GM12878 (cell line): ENCODE measurements around the gene PHF21B. TPM values are rescaled to one million over a fixed set of nuclear protein-coding genes. Genes with fewer than 3 reads are reported as not detected.

Experiments
- ATAC-seq: fragments of 200-7000 bp; cut with Tn5 transposase; 3 replicates; pipeline ENCODE4 v1.9.1; 2020; ENCODE audit warnings: mild to moderate bottlenecking, moderate library complexity
- BruUV-seq: library from RNA; stranded (reverse); fragments of 400-500 nt; replicated peaks from 2 replicates; lab custom pipeline; 2021; lab: Mats Ljungman, UMichigan
- CTCF ChIA-PET: fragments of 300-600 bp; sonication (Branson Sonifier 250); formaldehyde crosslinking; extraction: SDS; loops from one replicate; lab custom pipeline; 2021; ENCODE audit warnings: inconsistent platforms; lab: Yijun Ruan, JAX
- POLR2A ChIA-PET: fragments of 350-600 bp; formaldehyde crosslinking; extraction: SDS; loops from one replicate; lab custom pipeline; 2021; ENCODE audit warnings: inconsistent platforms; lab: Charles Lee
- RAD21 ChIA-PET: fragments of 300-600 bp; sonication (Branson Sonifier 250); formaldehyde crosslinking; loops from one replicate; lab custom pipeline; 2023; ENCODE audit warnings: antibody characterized with exemption; ENCODE audit not compliant: unreplicated experiment; lab: Charles Lee
- SMC1A ChIA-PET: fragments of 300-600 bp; sonication (Branson Sonifier 250); formaldehyde crosslinking; loops from one replicate; lab custom pipeline; 2023; ENCODE audit not compliant: unreplicated experiment, uncharacterized antibody; lab: Charles Lee
- DNase-seq: peaks from one replicate; pipeline ENCODE4 v3.0.0-alpha.2; 2011; ENCODE audit warnings: low read depth, low spot score
- FAIRE-seq: peaks from 3 replicates; lab custom pipeline; 2011; peaks lifted over from hg19 to GRCh38; lab: Jason Lieb, UNC
- H2AFZ ChIP-seq: 2 replicates; pipeline ENCODE4 v1.6.0; 2011; ENCODE audit warnings: low read depth, low read length, control low read depth; ENCODE audit not compliant: control insufficient read depth
- H3K27ac ChIP-seq: 2 replicates; pipeline ENCODE4 v1.5.1; 2011; ENCODE audit warnings: control low read depth; ENCODE audit not compliant: control insufficient read depth, insufficient read depth
- H3K27me3 ChIP-seq, 2 experiments: replicated peaks in 1 of 2; 2 replicates each; pipeline versions ENCODE4 v1.6.0 to v1.6.1; 2011; ENCODE audit warnings: low read length in 1 of 2; ENCODE audit not compliant: control insufficient read depth in 2 of 2, insufficient read depth in 2 of 2
- H3K36me3 ChIP-seq, 2 experiments: 2 replicates each; pipeline ENCODE4 v1.5.1; 2011; ENCODE audit warnings: low read length in 1 of 2; ENCODE audit not compliant: control insufficient read depth in 2 of 2, insufficient read depth in 2 of 2
- H3K4me1 ChIP-seq: 2 replicates; pipeline ENCODE4 v1.6.1; 2011; ENCODE audit warnings: mild to moderate bottlenecking, low read length, moderate library complexity, mixed read lengths; ENCODE audit not compliant: control insufficient read depth, insufficient read depth
- H3K4me2 ChIP-seq: 2 replicates; pipeline ENCODE4 v1.6.0; 2011; ENCODE audit warnings: control low read depth; ENCODE audit not compliant: control insufficient read depth, insufficient read depth
- H3K4me3 ChIP-seq: fragments of 200-600 bp; sonication (generic); 2 replicates; pipeline ENCODE4 v1.5.1; 2016
- H3K79me2 ChIP-seq: 2 replicates; pipeline ENCODE4 v1.6.0; 2011; ENCODE audit warnings: low read length; ENCODE audit not compliant: control insufficient read depth, insufficient read depth
- H3K9ac ChIP-seq: 2 replicates; pipeline ENCODE4 v1.8.0; 2011; ENCODE audit warnings: low read length, control low read depth, mixed read lengths; ENCODE audit not compliant: control insufficient read depth, insufficient read depth
- H3K9me3 ChIP-seq: replicated peaks from 3 replicates; pipeline ENCODE4 v1.5.1; 2011; ENCODE audit warnings: mild to moderate bottlenecking, low read length; ENCODE audit not compliant: control insufficient read depth, insufficient read depth
- H4K20me1 ChIP-seq: 2 replicates; pipeline ENCODE4 v1.6.0; 2011; ENCODE audit not compliant: control insufficient read depth, insufficient read depth
- BCL3 ChIP-seq: IDR thresholded peaks from 2 replicates; pipeline ENCODE4 v1.6.1; 2011; ENCODE audit warnings: borderline replicate concordance, low read depth, mild to moderate bottlenecking, moderate library complexity, low read length; ENCODE audit not compliant: insufficient read depth, poor library complexity, severe bottlenecking
- CEBPB ChIP-seq, 2 experiments: fragments of 150-350 bp in 1 of 2; IDR thresholded peaks; 2 replicates each; pipeline ENCODE4 v1.6.1; 2012 to 2014; ENCODE audit warnings: low read depth in 2 of 2, low read length in 2 of 2, borderline replicate concordance in 1 of 2, inconsistent platforms in 1 of 2
- CREM ChIP-seq: IDR thresholded peaks from 2 replicates; pipeline ENCODE4 v1.6.1; 2014; ENCODE audit warnings: antibody characterized with exemption, low read depth
- GABPA ChIP-seq: IDR thresholded peaks from 2 replicates; pipeline ENCODE4 v1.6.1; 2014; ENCODE audit warnings: antibody characterized with exemption, low read depth, mild to moderate bottlenecking, inconsistent platforms
- GATAD2B ChIP-seq: fragments of 450-650 bp; conservative IDR thresholded peaks from 2 replicates; pipeline ENCODE4 v1.6.1; 2017; ENCODE audit warnings: low read depth, mild to moderate bottlenecking, moderate library complexity
- IKZF1 ChIP-seq: fragments of 450-650 bp; conservative IDR thresholded peaks from 2 replicates; pipeline ENCODE4 v1.6.1; 2017; ENCODE audit warnings: antibody characterized with exemption, mild to moderate bottlenecking
- KLF5 ChIP-seq: fragments of 450-650 bp; IDR thresholded peaks from 2 replicates; pipeline ENCODE4 v1.6.1; 2014; ENCODE audit warnings: mild to moderate bottlenecking; ENCODE audit not compliant: partially characterized antibody
- MYC ChIP-seq: IDR thresholded peaks from 2 replicates; pipeline ENCODE4 v1.6.1; 2011; ENCODE audit warnings: mild to moderate bottlenecking, low read length, moderate library complexity, inconsistent platforms; ENCODE audit not compliant: insufficient read depth, insufficient replicate concordance, insufficient read length, severe bottlenecking
- POLR2A ChIP-seq: IDR thresholded peaks from 2 replicates; pipeline ENCODE4 v1.6.1; 2011; ENCODE audit warnings: low read depth, mild to moderate bottlenecking, low read length
- RBBP5 ChIP-seq: fragments of 200-600 bp; sonication (generic); conservative IDR thresholded peaks from 2 replicates; pipeline ENCODE4 v1.6.1; 2016
- SIN3A ChIP-seq: IDR thresholded peaks from 2 replicates; pipeline ENCODE4 v1.6.1; 2012; ENCODE audit warnings: low read depth, low read length, improper control_type of control experiment
- SREBF1 ChIP-seq: IDR thresholded peaks from 2 replicates; pipeline ENCODE4 v1.6.1; 2012; ENCODE audit warnings: mild to moderate bottlenecking, low read length
- STAT1 ChIP-seq: fragments of 450-650 bp; conservative IDR thresholded peaks from 2 replicates; pipeline ENCODE4 v1.6.1; 2014; ENCODE audit warnings: antibody characterized with exemption, mild to moderate bottlenecking
- TAF1 ChIP-seq: IDR thresholded peaks from 2 replicates; pipeline ENCODE4 v1.6.1; 2011; ENCODE audit warnings: mild to moderate bottlenecking, low read depth, low read length, borderline replicate concordance
- TCF3 ChIP-seq: IDR thresholded peaks from 2 replicates; pipeline ENCODE4 v1.6.1; 2012; ENCODE audit warnings: low read depth, mild to moderate bottlenecking, low read length, borderline replicate concordance; ENCODE audit not compliant: insufficient read depth
- WRNIP1 ChIP-seq: IDR thresholded peaks from 2 replicates; pipeline ENCODE4 v1.6.1; 2011; ENCODE audit warnings: low read depth, low read length, improper control_type of control experiment, borderline replicate concordance
- ZBTB4 ChIP-seq: fragments of 450-650 bp; formaldehyde crosslinking; IDR thresholded peaks from 2 replicates; pipeline ENCODE4 v1.4.0; 2022; ENCODE audit warnings: mild to moderate bottlenecking, moderate library complexity
- ZZZ3 ChIP-seq: IDR thresholded peaks from 2 replicates; pipeline ENCODE4 v1.6.1; 2011; ENCODE audit warnings: low read depth; ENCODE audit not compliant: control insufficient read depth, insufficient read length
- WGBS: methylation state at CpG from one replicate; pipeline ENCODE4 v1.1.6; 2016; ENCODE audit warnings: low lambda C conversion rate; ENCODE audit not compliant: insufficient replicate concordance, insufficient coverage; ENCODE audit errors: missing lambda C conversion rate; 5-methylcytosine and 5-hydroxymethylcytosine counted together
- in situ Hi-C: fragments of 300-500 bp; cut with MboI; formaldehyde crosslinking; loops from 9 replicates; pipeline ENCODE4 v1.14.3; 2018; ENCODE audit warnings: mixed read lengths
- intact Hi-C: fragments of 100-400 bp; cut with micrococcal nuclease; formaldehyde crosslinking; loops from one replicate; pipeline ENCODE4 v1.14.2; 2022; ENCODE audit not compliant: unreplicated experiment
- polyA plus RNA-seq, 11 experiments: library from polyadenylated mRNA; depleted of rRNA in 4 of 11; unstranded in 6 of 11; stranded (reverse) in 5 of 11; fragments of >200 nt; fragmentation: Nextera tagmentation in 4 of 11; fragmentation: Illumina TruSeq in 1 of 11; extraction: Ambion mirVana in 4 of 11; extraction: Trizol in 1 of 11; gene quantifications; 1 replicate in 1 of 11; 2 replicates in 10 of 11; pipeline versions ENCODE4 v1.2.1 to v1.2.3, GENCODE V29; 2011 to 2016; ENCODE audit warnings: inconsistent platforms in 2 of 11, missing spikeins in 2 of 11, low read depth in 1 of 11
- total RNA-seq, 4 experiments: library from RNA; depleted of rRNA in 3 of 4; stranded (reverse); fragments of >200 nt in 3 of 4; fragmentation: Illumina TruSeq in 1 of 4; extraction: Trizol in 1 of 4; gene quantifications; 2 replicates each; pipeline versions ENCODE4 v1.2.1 to v1.2.3, GENCODE V29; 2013 to 2021
- TF ChIP-seq, protein P1 (sequence below): IDR thresholded peaks from 2 replicates; pipeline ENCODE4 v1.6.1; 2011; ENCODE audit warnings: low read depth, low read length, improper control_type of control experiment, borderline replicate concordance

Gene PHF21B
- total and polyA plus RNA-seq, 10 of the 15 experiments (the other 5 are each of a cell fraction or from before 2014, with no cell fraction given): 0.03 to 0.35 TPM; not detected in 8

DNA sequence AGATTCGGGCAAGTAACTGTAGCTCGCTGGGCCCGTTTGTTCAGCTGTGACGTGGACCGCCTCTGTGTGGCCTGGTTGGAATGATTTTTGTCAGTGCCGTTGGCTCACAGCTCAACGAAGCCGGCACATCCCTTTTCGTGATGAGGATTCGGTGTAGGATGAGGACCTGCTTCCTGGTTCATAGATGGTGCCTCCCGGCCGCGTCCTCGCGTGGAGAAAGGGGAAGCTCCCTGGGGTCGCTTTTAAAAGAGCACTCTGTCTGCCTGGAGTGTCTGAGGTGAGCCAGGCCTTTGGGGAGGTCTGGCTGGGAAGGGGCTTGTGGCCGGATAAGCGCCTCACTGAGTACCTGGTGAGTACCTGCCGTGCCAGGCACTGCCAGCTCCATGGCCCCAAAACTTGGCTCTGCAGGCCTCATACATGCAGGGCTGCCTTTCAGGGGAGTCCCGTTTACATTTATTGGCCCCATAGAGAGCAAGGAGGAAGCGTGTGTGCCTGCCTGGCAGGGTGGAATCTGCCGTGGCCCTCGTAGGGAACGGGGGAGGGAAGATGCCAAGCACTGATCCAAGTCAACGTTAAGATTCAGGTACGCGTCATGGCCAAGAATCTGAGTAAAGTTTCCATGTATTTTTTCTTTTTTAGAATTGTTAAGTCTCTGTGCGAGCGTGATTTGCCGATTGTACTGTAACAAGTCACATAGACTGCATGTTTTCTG, 169.0 kb downstream of the PHF21B start (continued):
- TF ChIP-seq IKZF1: no peak
- no peak for TF ChIP-seq ZZZ3
- no peak for TF ChIP-seq SIN3A
- no peak for TF ChIP-seq GATAD2B
- TF ChIP-seq, all 136 proteins: peak for 0

- Histone ChIP-seq H3K4me1 (no peaks in the 10 kb centered on the region), H2AFZ (no peak overlapping the region), H3K9ac (no peak overlapping the region), H3K9me3 (no peaks in the 10 kb centered on the region; the same call in 2 of the 3 replicates), H3K27me3 (peaks cover 0 to 1% of the 10 kb centered on the region in 2 experiments; a peak in 2 of 4 replicates), H3K4me3 (no peak overlapping the region), H4K20me1 (no peaks in the 10 kb centered on the region), H3K36me3 (no peaks in the 10 kb centered on the region), H3K79me2 (no peaks in the 10 kb centered on the region), H3K27ac (no peak overlapping the region), H3K4me2 (no peak overlapping the region)
- FAIRE-seq: no peak
- DNase-seq: no peak
- intact Hi-C loops (no loop called here), in situ Hi-C loops (no loop called here)
- SMC1A ChIA-PET: no interaction called here
- CTCF ChIA-PET: no interaction called here
- WGBS: 45% methylated on average over 13 of the region's 13 CpGs
- ATAC-seq: no peak
- no TSS peak for BruUV-seq
- RAD21 ChIA-PET: no interaction called here
- POLR2A ChIA-PET: no interaction called here
- TF ChIP-seq WRNIP1: no peak
- TF ChIP-seq MYC: no peak
- no peak for TF ChIP-seq CEBPB (IDR thresholded peaks at IDR 0.05; ENCODE audit: borderline replicate concordance in 1 of 2, low read depth in 2 of 2, low read length in 2 of 2)
- TF ChIP-seq TCF3: no peak
- TF ChIP-seq RBBP5: no peak
- no peak for TF ChIP-seq BCL3
- TF ChIP-seq ZBTB4 (CRISPR knock-in tag): no peak
- no peak for TF ChIP-seq CREM
- no peak for TF ChIP-seq TAF1
- no peak for TF ChIP-seq STAT1
- no peak for TF ChIP-seq KLF5
- TF ChIP-seq, protein P1, sequence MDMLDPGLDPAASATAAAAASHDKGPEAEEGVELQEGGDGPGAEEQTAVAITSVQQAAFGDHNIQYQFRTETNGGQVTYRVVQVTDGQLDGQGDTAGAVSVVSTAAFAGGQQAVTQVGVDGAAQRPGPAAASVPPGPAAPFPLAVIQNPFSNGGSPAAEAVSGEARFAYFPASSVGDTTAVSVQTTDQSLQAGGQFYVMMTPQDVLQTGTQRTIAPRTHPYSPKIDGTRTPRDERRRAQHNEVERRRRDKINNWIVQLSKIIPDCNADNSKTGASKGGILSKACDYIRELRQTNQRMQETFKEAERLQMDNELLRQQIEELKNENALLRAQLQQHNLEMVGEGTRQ: no peak
- TF ChIP-seq SREBF1: no peak
- no peak for TF ChIP-seq POLR2A
- no peak for TF ChIP-seq GABPA
Observed at GRCh38 chr22:44839721-44840120, 170.1 kb downstream of the PHF21B start.
